D341Med (cell line): ENCODE data around the gene LONRF2.

Experiments used
- DNase-seq: peaks from one replicate; pipeline ENCODE4 v3.0.0; 2012; ENCODE audit warnings: low spot score

The LONRF2 gene

DNA sequence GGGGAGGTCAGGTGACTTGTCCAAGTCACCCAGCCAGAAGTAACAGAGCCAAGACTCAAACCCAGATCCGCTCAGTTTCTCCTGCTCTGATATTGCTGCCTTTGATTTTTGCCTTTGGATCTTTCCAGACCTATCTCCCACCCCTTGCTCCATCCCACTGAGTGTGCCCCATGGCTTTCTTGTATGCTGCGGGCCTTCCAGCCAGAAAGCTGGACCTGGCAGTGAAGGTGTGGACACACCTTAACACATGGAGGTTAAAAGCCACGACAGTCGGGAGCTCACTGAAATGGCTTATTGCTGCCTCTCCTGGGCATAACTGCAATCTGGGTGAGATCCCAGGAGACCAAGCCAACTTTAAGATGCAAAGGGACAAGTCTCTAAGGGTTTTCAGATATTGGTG lies 86.7 kb downstream of the LONRF2 start:
- no peak for DNase-seq

DNA sequence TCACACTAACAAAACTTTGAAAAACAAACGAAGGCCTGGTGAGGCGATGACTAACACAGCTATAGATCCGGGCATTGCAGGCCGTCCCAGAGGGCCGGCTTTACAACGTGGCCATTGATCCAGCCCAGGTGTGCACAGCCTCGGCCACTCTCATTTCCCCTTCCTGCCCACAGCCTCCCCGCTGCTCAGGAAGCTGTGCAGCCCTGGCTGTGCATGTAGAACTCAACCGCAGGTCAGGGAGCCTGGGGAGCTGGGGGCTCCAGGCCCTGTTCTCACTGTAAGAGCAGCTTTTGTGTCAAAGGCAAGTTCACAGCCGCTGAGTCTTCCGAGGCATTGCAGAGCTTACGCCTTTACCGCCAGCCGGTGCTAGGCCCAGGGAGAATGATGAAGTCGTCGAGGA lies 87.2 kb downstream of the LONRF2 start:
- DNase-seq, result no peak

DNA sequence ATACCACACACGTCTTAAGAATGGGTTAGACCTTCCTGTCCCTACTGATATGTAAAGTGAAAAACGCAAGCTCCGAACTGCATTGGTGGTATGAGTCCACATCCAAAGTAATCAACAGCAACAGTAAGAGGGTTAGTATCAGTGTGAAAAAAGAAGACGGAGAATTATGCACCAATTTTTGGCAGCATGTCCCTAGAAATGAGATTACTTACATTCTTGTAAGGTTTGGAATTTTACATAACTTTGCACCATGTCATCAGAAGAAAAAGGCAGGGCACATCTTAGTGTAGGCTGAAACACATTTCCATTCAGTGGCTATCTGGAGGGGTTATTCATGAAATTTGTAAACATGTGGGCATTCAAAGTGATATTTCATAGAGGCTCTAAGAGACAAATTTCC lies 88.2 kb downstream of the LONRF2 start:
- no peak for DNase-seq

DNA sequence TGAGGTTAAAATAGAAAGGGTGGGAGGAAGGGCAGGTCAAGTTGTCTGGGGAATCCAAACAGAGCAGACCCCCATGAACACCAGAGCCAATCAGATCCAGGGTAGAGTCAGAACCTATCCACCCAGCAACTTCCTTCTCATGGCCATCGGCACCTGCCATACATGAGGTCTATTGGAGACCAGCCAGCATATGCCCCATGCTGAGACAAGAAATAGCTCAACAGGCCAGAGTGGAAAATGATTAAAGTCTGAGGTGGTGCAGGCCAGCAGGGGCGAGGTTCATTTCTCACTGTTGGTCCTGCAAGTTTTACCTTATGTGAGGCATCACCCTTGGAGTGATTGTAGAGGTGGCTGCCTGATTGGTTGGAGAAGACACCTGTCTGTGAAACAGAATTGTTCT lies 89.2 kb downstream of the LONRF2 start:
- DNase-seq, result no peak

DNA sequence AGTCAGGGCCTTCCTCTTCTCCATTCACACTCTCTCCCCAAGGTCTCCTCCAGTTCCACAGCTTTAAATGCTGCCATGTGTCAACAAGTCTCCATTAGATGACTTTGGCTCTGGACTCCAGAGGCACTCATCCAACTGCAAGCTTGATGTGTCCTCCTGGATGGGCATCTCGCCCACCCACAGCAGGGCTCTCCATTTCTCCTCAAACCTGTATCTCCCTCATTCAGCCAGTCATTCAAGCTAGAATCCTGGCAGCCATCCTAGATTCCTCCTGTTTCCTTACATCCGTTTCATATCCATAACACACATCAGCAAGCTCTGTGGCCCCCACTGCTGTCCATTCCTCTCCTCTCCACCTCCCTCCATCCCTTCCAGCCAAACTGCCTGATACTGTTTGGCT lies 91.5 kb downstream of the LONRF2 start:
- DNase-seq, result no peak

DNA sequence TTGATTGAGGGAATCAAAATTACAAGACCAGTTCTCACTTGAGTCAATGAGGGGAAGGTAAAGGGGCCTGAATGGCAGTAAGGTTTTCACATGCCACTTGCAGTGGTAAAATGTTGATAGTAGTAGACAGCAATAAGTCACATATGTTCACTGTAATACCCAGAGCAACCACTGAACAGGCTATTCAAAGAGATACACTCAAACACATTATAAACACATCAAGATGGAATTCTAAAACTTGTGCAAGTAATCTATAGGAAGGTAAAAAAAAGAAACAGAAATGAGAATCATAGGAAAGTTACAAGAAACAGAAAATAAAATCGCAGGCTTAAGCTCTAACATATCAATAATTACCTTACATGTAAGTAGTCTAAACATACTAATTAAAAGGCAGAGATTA lies 93.3 kb downstream of the LONRF2 start:
- no peak for DNase-seq

DNA sequence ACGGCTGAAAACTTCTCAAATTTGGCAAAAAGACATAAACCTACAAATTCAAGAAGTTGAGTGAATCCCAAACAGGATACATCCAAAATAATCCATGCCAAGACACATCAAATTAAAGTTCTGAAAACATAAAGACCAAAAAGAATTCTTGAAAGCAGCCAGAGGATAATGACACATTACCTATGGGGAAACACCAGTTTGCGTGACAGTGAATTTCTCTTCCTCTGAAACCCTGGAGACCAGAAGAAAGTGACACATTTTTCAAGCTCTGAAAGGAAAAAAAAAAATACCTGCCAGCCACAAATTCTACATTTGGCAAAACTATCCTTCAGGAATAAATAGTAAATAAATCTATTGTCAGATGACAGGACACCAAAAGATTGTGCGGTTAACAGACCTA lies 93.9 kb downstream of the LONRF2 start:
- DNase-seq, result no peak

DNA sequence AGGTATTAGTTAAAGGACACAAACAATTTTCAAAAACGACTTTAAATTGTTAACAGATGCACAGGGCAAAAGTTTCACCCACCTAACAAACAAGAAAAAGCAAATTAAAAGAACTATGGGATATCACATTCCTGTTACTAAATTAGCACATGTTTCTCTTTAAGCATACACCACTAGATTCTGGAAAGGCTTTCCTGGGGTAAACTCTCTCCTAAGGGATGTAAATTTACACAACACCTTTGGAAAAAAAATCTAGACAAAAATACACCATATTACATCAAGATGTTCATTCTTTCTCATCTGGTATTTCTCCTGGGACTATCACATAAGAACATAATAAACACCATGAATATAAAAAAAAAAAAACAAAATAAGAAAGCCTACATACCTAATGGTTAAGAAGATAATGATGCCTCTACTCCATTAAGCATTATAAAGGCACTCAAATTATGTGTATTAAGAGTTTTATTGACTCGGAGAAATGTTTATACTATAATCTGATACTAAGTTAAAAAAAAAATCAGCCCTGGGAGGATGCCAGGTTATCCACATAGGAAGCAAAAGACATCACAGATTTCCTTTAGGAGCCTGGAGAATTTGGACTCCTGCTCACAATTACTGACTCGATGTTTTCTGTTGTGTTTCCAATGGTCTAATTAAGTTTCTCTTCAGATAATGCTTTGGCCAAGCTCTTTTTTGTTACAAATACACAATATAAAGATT lies 97.2 kb downstream of the LONRF2 start:
- DNase-seq, result no peak

DNA sequence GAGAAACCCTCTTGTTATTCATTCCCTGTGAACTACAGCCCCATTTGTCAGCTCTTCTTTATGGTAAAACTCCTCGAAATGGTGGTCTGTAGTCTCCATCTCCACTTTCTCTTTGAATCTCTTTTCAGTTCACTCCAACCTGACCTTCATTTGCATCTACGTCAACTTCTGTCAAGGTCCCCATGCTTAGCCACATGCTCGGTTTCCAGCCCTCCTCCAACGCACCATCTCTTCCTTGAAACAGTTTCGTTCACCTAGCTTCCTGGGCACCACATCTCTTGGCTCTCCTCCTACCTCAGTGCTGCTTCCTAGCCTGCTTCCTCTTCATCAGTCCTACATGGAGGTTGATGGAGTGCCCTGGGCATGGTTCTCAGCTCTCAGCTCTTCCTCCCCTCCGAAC lies 98.8 kb downstream of the LONRF2 start:
- DNase-seq, result no peak
